K562 (cell line): ENCODE results near the gene ANKRD7. TPM values are rescaled to one million over a fixed set of nuclear protein-coding genes. Genes with fewer than 3 reads are reported as not detected.

Experiments
- ATF7 ChIP-seq: fragments of 450-650 bp; IDR thresholded peaks from 2 replicates; pipeline ENCODE4 v1.7.1; 2014; ENCODE audit warnings: mild to moderate bottlenecking, moderate library complexity
- BRD4 ChIP-seq: fragments of 200-600 bp; sonication (generic); IDR thresholded peaks from 2 replicates; pipeline ENCODE4 v1.6.1; 2017; ENCODE audit warnings: inconsistent platforms
- EGR1 ChIP-seq: fragments of 450-650 bp; conservative IDR thresholded peaks from 2 replicates; pipeline ENCODE4 v1.6.1; 2017; ENCODE audit warnings: mild to moderate bottlenecking
- ETV5 ChIP-seq: sonication (generic); formaldehyde crosslinking; IDR thresholded peaks from 2 replicates; pipeline ENCODE4 v1.4.0; 2020; ENCODE audit warnings: low read depth, mild to moderate bottlenecking, missing genetic modification reagents
- EWSR1 ChIP-seq: fragments of 450-650 bp; IDR thresholded peaks from 2 replicates; pipeline ENCODE4 v1.6.1; 2018; ENCODE audit warnings: borderline replicate concordance, mild to moderate bottlenecking, low read depth, moderate library complexity; ENCODE audit not compliant: partially characterized antibody
- GATAD2A ChIP-seq: fragments of 450-650 bp; IDR thresholded peaks from 2 replicates; pipeline ENCODE4 v1.6.1; 2017
- HBP1 ChIP-seq: fragments of 450-650 bp; formaldehyde crosslinking; IDR thresholded peaks from 2 replicates; pipeline ENCODE4 v1.4.0; 2022; ENCODE audit warnings: missing genetic modification characterization
- HOMEZ ChIP-seq: fragments of 250-450 bp; sonication (Bioruptor Pico); IDR thresholded peaks from 2 replicates; pipeline ENCODE4 v1.4.0; 2020; ENCODE audit warnings: mild to moderate bottlenecking, moderate library complexity
- KLF13 ChIP-seq: fragments of 450-650 bp; IDR thresholded peaks from 2 replicates; pipeline ENCODE4 v1.6.1; 2016; ENCODE audit warnings: missing genetic modification characterization, low read depth, mild to moderate bottlenecking, missing compliant biosample characterization, moderate library complexity, borderline replicate concordance
- MYBL2 ChIP-seq, 2 experiments: fragments of 450-650 bp in 1 of 2; sonication (generic) in 1 of 2; formaldehyde crosslinking in 1 of 2; IDR thresholded peaks; 2 replicates each; pipeline versions ENCODE4 v1.6.1 to v1.8.1; 2017 to 2022; ENCODE audit warnings: borderline replicate concordance in 1 of 2, inconsistent platforms in 1 of 2, low read depth in 1 of 2, mild to moderate bottlenecking in 1 of 2, missing genetic modification reagents in 1 of 2, moderate library complexity in 1 of 2
- NFIX ChIP-seq: fragments of 250-450 bp; sonication (Bioruptor Pico); IDR thresholded peaks from 2 replicates; pipeline ENCODE4 v1.4.0; 2020; ENCODE audit warnings: low read depth, mild to moderate bottlenecking, moderate library complexity
- NR2C1 ChIP-seq, 2 experiments: fragments of 450-650 bp; IDR thresholded peaks; 2 replicates each; pipeline ENCODE4 v1.6.1; 2017; ENCODE audit warnings: mild to moderate bottlenecking in 2 of 2, antibody characterized with exemption in 1 of 2, inconsistent platforms in 1 of 2, missing compliant biosample characterization in 1 of 2, missing genetic modification characterization in 1 of 2
- PCBP2 ChIP-seq: fragments of 200-400 bp; formaldehyde crosslinking; IDR thresholded peaks from 2 replicates; pipeline ENCODE4 v1.6.1; 2018; ENCODE audit warnings: low read length, low read depth, mild to moderate bottlenecking, moderate library complexity; ENCODE audit not compliant: poor library complexity, severe bottlenecking
- SNIP1 ChIP-seq: fragments of 450-650 bp; IDR thresholded peaks from 2 replicates; pipeline ENCODE4 v1.7.1; 2017; ENCODE audit warnings: low read depth, mild to moderate bottlenecking
- TCF7L2 ChIP-seq: fragments of 150-350 bp; IDR thresholded peaks from 2 replicates; pipeline ENCODE4 v1.6.1; 2016; ENCODE audit warnings: low read depth, mild to moderate bottlenecking, low read length, moderate library complexity
- TEAD4 ChIP-seq, 2 experiments: sonication (generic) in 1 of 2; formaldehyde crosslinking in 1 of 2; IDR thresholded peaks; 2 replicates each; pipeline versions ENCODE4 v1.6.1 to v1.8.0; 2012 to 2022; ENCODE audit warnings: borderline replicate concordance in 1 of 2, inconsistent platforms in 1 of 2, low read length in 1 of 2, mild to moderate bottlenecking in 1 of 2, missing genetic modification reagents in 1 of 2
- THRB ChIP-seq: fragments of 450-650 bp; formaldehyde crosslinking; conservative IDR thresholded peaks from 2 replicates; pipeline ENCODE4 v1.4.0; 2022; ENCODE audit warnings: mild to moderate bottlenecking, missing genetic modification characterization
- XRCC4 ChIP-seq: IDR thresholded peaks from one replicate; pipeline ENCODE4 v1.6.1; 2011; ENCODE audit not compliant: insufficient read depth, insufficient read length; ENCODE audit errors: extremely low read depth
- ZBTB5 ChIP-seq: fragments of 450-650 bp; IDR thresholded peaks from 2 replicates; pipeline ENCODE4 v1.6.1; 2017; ENCODE audit warnings: antibody characterized with exemption
- ZBTB8A ChIP-seq: fragments of 450-650 bp; IDR thresholded peaks from 2 replicates; pipeline ENCODE4 v1.6.1; 2018; ENCODE audit warnings: mild to moderate bottlenecking, moderate library complexity; ENCODE audit not compliant: partially characterized antibody
- ZNF263 ChIP-seq: sonication (generic); formaldehyde crosslinking; IDR thresholded peaks from 2 replicates; pipeline ENCODE4 v1.8.0; 2022; ENCODE audit warnings: mild to moderate bottlenecking, missing genetic modification reagents, borderline replicate concordance
- ZNF282 ChIP-seq: sonication (generic); formaldehyde crosslinking; IDR thresholded peaks from 2 replicates; pipeline ENCODE4 v1.8.1; 2023; ENCODE audit warnings: missing genetic modification reagents
- ZNF699 ChIP-seq: fragments of 250-450 bp; sonication (Bioruptor Pico); IDR thresholded peaks from 2 replicates; pipeline ENCODE4 v1.8.0; 2021; ENCODE audit warnings: mild to moderate bottlenecking, moderate library complexity; ENCODE audit not compliant: insufficient replicate concordance
- polyA plus RNA-seq, 8 experiments: library from polyadenylated mRNA; depleted of rRNA in 4 of 8; stranded (reverse) in 5 of 8; unstranded in 3 of 8; fragments of >200 nt; fragmentation: Nextera tagmentation in 2 of 8; fragmentation: Illumina TruSeq in 1 of 8; extraction: Ambion mirVana in 2 of 8; extraction: Trizol in 1 of 8; gene quantifications; 2 replicates each; pipeline versions ENCODE4 v1.2.1 to v1.2.3, GENCODE V29; 2011 to 2014; ENCODE audit warnings: inconsistent platforms in 1 of 8, missing spikeins in 1 of 8
- total RNA-seq, 7 experiments: library from RNA; depleted of rRNA in 6 of 7; stranded (reverse); fragments of >200 nt in 6 of 7; fragmentation: Illumina TruSeq in 2 of 7; extraction: Trizol in 2 of 7; gene quantifications; 2 replicates each; pipeline versions ENCODE4 v1.2.1 to v1.2.3, GENCODE V29; 2011 to 2021; ENCODE audit warnings: low replicate concordance in 1 of 7

The ANKRD7 gene
- total and polyA plus RNA-seq, 9 of the 15 experiments (the other 6 are each of a cell fraction or from before 2014, with no cell fraction given), result 0.33 TPM; not detected in 8

- TF ChIP-seq MYBL2 (IDR thresholded peaks at IDR 0.05; ENCODE audit: low read depth), result no peak
- no peak for TF ChIP-seq MYBL2 (CRISPR knock-in tag; IDR thresholded peaks at IDR 0.05; ENCODE audit: borderline replicate concordance)
- TF ChIP-seq BRD4, result peak; percentile 90; the same call in 1 of the 2 replicates
- TF ChIP-seq ZNF263 (CRISPR knock-in tag), result no peak
- TF ChIP-seq ETV5 (CRISPR knock-in tag), result no peak; the same call in 1 of the 2 replicates
- TF ChIP-seq KLF13 (tag), result no peak
- TF ChIP-seq PCBP2, result no peak
- TF ChIP-seq HOMEZ (CRISPR knock-in tag), result no peak
- TF ChIP-seq ZBTB8A, result peak; percentile 55
- TF ChIP-seq TCF7L2, result no peak
- no peak for TF ChIP-seq THRB
- TF ChIP-seq NR2C1 (IDR thresholded peaks at IDR 0.05), result no peak
- no peak for TF ChIP-seq NR2C1 (tag; IDR thresholded peaks at IDR 0.05)
- TF ChIP-seq EGR1, result no peak
- 0 out of 2 replicates have a peak, but pooled peaks have one; percentile 22 for TF ChIP-seq GATAD2A
- no peak for TF ChIP-seq ZNF282 (CRISPR knock-in tag)
- TF ChIP-seq TEAD4 (IDR thresholded peaks at IDR 0.05; ENCODE audit: low read length), result no peak
- no peak for TF ChIP-seq TEAD4 (CRISPR knock-in tag; IDR thresholded peaks at IDR 0.05; ENCODE audit: borderline replicate concordance)
- no peak for TF ChIP-seq HBP1 (CRISPR knock-in tag)
- no peak for TF ChIP-seq XRCC4
- no peak for TF ChIP-seq EWSR1
- TF ChIP-seq NFIX (CRISPR knock-in tag), result no peak
- TF ChIP-seq ATF7, result no peak
- TF ChIP-seq SNIP1, result peak; percentile 39; the same call in 1 of the 2 replicates
- TF ChIP-seq ZBTB5, result no peak
- TF ChIP-seq ZNF699 (CRISPR knock-in tag), result no peak
Measured at GRCh38 chr7:118183428-118183785, 41.1 kb upstream of the ANKRD7 start (continued).
